IPS-NIHi11 (cell line): Measurements from ENCODE around the gene STAT5B.
A peak's percentile ranks its signal among the peaks of the same experiment; 100 is the strongest.
"Not testable (repeated sequence)": the region's sequence is repeated elsewhere in the genome, so short reads cannot be mapped to it uniquely, and the experiment has no call there.

Experiments used
- DNase-seq: peaks from one replicate; pipeline ENCODE4 v3.0.0; 2012; ENCODE audit warnings: mixed read lengths, low spot score

STAT5B gene

DNA sequence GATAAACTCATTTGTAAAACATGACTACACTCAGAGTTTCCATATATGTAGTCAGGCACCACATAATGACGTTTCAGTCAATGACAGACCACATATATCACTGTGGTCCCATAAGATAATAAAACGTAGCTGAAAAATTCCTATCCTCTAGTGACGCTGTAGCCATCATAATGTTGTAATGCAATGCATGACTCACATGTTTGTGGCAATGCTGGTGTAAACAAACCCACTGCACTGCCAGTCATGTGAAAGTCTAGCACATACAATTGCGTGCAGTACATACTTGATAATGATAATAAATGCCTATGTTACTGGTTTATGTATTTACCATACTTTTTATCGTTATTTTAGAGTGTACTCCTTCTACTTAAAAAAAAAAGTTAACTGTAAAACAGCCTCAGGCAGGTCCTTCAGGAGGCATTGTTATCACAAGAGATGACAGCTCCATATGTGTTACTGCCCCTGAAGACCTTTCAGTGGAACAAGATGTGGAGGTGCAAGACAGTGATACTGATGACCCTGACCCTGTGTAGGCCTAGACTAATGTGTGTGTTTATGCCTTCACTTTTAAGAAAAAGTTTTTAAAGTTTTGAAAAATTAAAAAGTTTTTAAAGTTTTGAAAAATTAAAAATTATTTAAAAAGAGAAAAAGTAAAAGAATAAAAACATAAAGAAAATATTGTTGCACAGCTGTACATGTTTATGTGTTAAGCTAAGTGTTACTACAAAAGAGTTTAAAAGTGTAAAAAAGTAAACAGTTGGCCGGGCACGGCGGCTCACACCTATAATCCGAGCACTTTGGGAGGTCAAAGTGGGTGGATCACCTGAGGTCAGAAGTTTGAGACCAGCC lies 9.0 kb downstream of the STAT5B start:
- no peak for DNase-seq

DNA sequence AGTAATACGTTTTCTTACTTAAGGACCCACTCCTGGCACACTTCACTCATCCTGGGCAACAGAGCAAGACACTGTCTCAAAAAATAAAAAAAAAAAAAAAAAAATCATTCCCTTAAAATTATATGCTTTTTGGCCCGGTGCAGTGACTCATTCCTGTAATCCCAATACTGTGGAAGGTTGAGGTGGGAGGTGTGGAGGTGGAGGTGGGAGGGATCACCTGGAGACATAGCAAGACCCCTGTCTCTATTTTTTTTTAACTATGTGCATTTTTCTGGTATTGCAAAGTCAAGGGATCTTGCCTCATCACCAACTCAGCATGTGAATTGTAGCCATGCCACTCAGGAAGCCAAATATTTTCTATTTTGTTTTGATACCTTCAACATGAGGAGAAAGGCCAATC lies 9.7 kb downstream of the STAT5B start:
- no peak for DNase-seq

GRCh38 chr17:42264366-42264765 lies 11.8 kb downstream of the STAT5B start:
- not testable (repeated sequence) for DNase-seq

- DNase-seq, result no peak
Observed at GRCh38 chr17:42260318-42260717, 15.9 kb downstream of the STAT5B start.

GRCh38 chr17:42255445-42255844 lies 20.7 kb downstream of the STAT5B start:
- no peak for DNase-seq

- DNase-seq, result no peak
Observed at GRCh38 chr17:42253578-42253977, 22.6 kb downstream of the STAT5B start.

GRCh38 chr17:42252597-42253550 lies 23.3 kb downstream of the STAT5B start:
- DNase-seq, result no peak

GRCh38 chr17:42251115-42251514 lies 25.1 kb downstream of the STAT5B start:
- peak; percentile 24 for DNase-seq

GRCh38 chr17:42249681-42250446 lies 26.3 kb downstream of the STAT5B start:
- DNase-seq, result no peak

- no peak for DNase-seq
Observed at GRCh38 chr17:42248351-42249179, 27.6 kb downstream of the STAT5B start.

DNA sequence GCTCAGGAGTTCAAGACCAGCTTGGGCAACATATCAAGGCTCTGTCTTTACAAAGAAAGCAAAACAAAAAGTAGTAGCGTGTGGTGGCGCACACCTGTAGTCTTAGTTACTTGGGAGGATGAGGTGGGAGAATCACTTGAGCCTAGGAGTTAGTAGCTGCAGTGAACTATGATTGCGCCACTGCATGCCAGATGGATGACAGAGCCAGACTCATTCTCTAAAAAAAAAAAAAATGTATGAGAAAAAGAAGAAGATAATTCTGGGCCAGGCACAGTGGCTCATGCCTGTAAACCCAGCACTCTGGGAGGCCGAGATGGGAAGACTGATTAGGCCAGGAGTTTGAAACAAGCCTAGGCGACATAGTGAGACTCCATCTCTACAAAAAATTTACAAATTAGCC lies 28.5 kb downstream of the STAT5B start:
- DNase-seq, result no peak

GRCh38 chr17:42246515-42246914 lies 29.7 kb downstream of the STAT5B start:
- DNase-seq, result no peak

GRCh38 chr17:42245183-42245582 lies 31.0 kb downstream of the STAT5B start:
- not testable (repeated sequence) for DNase-seq

- not testable (repeated sequence) for DNase-seq
Observed at GRCh38 chr17:42244116-42244515, 32.1 kb downstream of the STAT5B start.

- no peak for DNase-seq
Observed at GRCh38 chr17:42243493-42243982, 32.7 kb downstream of the STAT5B start.

DNA sequence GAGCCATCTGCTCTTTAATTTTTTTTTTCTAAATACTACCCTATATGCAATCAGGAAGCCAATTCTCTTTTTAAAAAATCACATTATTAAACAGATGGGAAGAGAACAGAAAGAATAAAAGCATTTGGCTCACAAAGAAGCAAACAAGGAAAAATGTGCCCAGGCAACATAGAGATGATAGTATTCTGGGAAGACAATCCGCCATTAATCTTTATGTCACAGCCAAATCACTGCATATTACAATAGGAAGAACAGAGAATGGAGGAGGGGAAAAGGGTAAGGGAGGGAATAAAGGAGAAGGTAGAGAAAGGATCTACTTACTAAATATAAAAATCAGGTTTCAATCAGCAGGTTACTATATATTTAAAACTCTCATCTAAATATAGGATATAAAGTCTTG lies 34.3 kb downstream of the STAT5B start:
- no peak for DNase-seq

- DNase-seq, result not testable (repeated sequence)
Observed at GRCh38 chr17:42240863-42241262, 35.3 kb downstream of the STAT5B start.

DNA sequence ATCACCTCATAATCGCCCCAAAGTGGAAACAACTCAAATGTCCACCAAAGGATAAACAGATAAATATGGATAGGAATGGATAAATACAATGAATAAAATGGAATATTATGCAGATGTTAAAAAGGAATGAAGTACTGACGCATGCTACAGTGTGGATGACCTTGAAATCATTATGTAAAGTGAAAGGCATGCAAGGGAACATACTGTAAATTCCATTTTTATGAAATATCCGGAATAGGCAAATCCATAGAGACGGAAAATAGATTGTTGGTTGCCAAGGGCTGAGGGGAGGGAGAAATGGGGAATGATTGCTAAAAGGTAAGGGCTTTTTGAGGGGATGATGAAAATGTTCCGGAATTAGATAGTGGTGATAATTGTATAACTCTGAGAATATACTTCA lies 36.0 kb downstream of the STAT5B start:
- no peak for DNase-seq

DNA sequence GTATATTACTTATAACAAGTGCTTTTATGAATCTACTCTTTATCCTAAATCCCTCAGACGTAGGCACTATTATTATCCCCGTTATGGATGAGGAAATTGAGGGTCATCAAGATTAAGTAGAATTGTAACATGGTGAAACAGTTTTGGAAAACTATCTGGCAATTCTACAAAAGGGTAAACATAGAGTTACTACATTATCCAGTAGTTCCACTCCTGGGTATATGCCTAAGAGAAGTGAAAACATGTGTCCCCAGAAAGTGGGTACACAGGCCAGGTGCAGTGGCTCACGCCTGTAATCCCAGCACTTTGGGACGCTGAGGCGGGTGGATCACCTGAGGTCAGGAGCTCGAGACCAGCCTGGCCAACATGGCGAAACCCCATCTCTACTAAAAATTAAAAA lies 36.6 kb downstream of the STAT5B start:
- DNase-seq, result not testable (repeated sequence)

DNA sequence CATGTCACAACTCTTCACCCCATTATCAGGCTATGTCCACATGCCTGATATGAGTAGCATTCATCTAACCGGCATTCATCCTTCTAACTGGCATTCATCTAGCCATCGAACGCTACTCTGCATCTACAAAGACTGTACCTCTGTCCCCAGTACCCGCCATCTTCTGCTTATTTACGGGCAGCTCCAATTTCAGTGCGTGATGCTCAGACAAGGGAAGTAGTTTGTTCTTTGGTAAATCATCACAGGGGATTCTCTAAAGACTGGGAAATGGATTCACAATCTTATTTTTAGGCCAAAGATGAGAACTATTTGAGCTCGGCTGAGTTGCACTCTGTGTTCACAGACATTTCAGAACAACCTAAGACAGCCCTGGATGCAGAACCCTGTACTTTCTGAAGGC lies 39.4 kb downstream of the STAT5B start:
- no peak for DNase-seq

DNA sequence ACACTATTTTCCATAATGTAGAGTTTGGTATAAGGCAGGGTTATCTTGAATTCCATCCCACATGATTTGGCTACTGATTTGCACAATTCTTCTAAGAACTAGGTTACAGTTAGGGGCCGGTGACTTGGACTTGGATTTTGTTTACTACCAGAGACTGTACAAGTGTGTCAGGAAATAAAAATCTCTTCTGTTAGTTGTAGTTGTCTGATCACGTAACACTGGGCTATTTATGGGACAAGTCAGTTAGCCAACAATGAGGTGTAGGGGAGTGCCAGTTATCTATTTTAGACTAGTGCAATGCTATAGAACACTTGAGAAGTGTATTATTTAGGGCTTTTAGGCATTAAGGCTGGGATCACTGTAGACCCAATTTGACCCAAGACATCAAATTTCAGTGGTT lies 42.2 kb downstream of the STAT5B start:
- DNase-seq, result no peak
